ENCODE data around the gene FHIP1B.

- no peak for TF ChIP-seq CTCF (IDR thresholded peaks at IDR 0.05)
- TF ChIP-seq POLR2A (IDR thresholded peaks at IDR 0.05) = no peak
These were observed 35.6 kb upstream of the FHIP1B start for GRCh38 chr11:6269994-6270393.
